ENCODE results near the gene OPA3. TPM values are rescaled to one million over a fixed set of nuclear protein-coding genes. Genes with fewer than 3 reads are reported as not detected.

OPA3 gene
- polyA plus RNA-seq, 1 donor from 2014 or later = 6.0 TPM

- Histone ChIP-seq H3K4me3 (ENCODE audit: low read length) (no peak overlapping the region), H3K27ac (ENCODE audit: low read length) (no peak overlapping the region), H3K9ac (ENCODE audit: low read length) (no peak overlapping the region), H4K20me1 (ENCODE audit: insufficient read depth) (no peaks in the 10 kb centered on the region), H3K36me3 (ENCODE audit: insufficient read depth, low read length) (no peaks in the 10 kb centered on the region), H2AFZ (ENCODE audit: low read depth, low read length) (no peak overlapping the region), H3K4me2 (ENCODE audit: low read length) (no peak overlapping the region), H3F3A (ENCODE audit: insufficient read depth, low read length, poor library complexity, severe bottlenecking) (no peaks in the 10 kb centered on the region), H3K79me2 (replicated peaks; ENCODE audit: insufficient read depth, low read length) (no peaks in the 10 kb centered on the region), H3K9me3 (ENCODE audit: low read length) (no peaks in the 10 kb centered on the region), H3K27me3 (ENCODE audit: insufficient read depth, low read depth, low read length) (no peaks in the 10 kb centered on the region), H3K9me2 (ENCODE audit: insufficient read depth, low read length) (no peaks in the 10 kb centered on the region)
- TF ChIP-seq, protein P1, sequence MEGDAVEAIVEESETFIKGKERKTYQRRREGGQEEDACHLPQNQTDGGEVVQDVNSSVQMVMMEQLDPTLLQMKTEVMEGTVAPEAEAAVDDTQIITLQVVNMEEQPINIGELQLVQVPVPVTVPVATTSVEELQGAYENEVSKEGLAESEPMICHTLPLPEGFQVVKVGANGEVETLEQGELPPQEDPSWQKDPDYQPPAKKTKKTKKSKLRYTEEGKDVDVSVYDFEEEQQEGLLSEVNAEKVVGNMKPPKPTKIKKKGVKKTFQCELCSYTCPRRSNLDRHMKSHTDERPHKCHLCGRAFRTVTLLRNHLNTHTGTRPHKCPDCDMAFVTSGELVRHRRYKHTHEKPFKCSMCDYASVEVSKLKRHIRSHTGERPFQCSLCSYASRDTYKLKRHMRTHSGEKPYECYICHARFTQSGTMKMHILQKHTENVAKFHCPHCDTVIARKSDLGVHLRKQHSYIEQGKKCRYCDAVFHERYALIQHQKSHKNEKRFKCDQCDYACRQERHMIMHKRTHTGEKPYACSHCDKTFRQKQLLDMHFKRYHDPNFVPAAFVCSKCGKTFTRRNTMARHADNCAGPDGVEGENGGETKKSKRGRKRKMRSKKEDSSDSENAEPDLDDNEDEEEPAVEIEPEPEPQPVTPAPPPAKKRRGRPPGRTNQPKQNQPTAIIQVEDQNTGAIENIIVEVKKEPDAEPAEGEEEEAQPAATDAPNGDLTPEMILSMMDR (IDR thresholded peaks at IDR 0.05; ENCODE audit: poor library complexity, severe bottlenecking) = no peak
- TF ChIP-seq MXI1 (conservative IDR thresholded peaks at IDR 0.05; ENCODE audit: poor library complexity, severe bottlenecking) = no peak
- no peak for TF ChIP-seq SMC3 (conservative IDR thresholded peaks at IDR 0.05; ENCODE audit: poor library complexity)
- TF ChIP-seq, protein P2, sequence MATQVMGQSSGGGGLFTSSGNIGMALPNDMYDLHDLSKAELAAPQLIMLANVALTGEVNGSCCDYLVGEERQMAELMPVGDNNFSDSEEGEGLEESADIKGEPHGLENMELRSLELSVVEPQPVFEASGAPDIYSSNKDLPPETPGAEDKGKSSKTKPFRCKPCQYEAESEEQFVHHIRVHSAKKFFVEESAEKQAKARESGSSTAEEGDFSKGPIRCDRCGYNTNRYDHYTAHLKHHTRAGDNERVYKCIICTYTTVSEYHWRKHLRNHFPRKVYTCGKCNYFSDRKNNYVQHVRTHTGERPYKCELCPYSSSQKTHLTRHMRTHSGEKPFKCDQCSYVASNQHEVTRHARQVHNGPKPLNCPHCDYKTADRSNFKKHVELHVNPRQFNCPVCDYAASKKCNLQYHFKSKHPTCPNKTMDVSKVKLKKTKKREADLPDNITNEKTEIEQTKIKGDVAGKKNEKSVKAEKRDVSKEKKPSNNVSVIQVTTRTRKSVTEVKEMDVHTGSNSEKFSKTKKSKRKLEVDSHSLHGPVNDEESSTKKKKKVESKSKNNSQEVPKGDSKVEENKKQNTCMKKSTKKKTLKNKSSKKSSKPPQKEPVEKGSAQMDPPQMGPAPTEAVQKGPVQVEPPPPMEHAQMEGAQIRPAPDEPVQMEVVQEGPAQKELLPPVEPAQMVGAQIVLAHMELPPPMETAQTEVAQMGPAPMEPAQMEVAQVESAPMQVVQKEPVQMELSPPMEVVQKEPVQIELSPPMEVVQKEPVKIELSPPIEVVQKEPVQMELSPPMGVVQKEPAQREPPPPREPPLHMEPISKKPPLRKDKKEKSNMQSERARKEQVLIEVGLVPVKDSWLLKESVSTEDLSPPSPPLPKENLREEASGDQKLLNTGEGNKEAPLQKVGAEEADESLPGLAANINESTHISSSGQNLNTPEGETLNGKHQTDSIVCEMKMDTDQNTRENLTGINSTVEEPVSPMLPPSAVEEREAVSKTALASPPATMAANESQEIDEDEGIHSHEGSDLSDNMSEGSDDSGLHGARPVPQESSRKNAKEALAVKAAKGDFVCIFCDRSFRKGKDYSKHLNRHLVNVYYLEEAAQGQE (IDR thresholded peaks at IDR 0.05; ENCODE audit: borderline replicate concordance) = no peak
- TF ChIP-seq EZH2 (IDR thresholded peaks at IDR 0.05; ENCODE audit: borderline replicate concordance, insufficient read depth, low read length, poor library complexity, severe bottlenecking) = no peak
- TF ChIP-seq EP300 (conservative IDR thresholded peaks at IDR 0.05; ENCODE audit: poor library complexity, severe bottlenecking) = no peak
- no peak for TF ChIP-seq TAF1 (IDR thresholded peaks at IDR 0.05; ENCODE audit: low read depth)
- no peak for TF ChIP-seq POLR2AphosphoS5 (IDR thresholded peaks at IDR 0.05)
- TF ChIP-seq RAD21 (conservative IDR thresholded peaks at IDR 0.05) = no peak
Observed at GRCh38 chr19:45517238-45517637, 67.4 kb downstream of the OPA3 start.

DNA sequence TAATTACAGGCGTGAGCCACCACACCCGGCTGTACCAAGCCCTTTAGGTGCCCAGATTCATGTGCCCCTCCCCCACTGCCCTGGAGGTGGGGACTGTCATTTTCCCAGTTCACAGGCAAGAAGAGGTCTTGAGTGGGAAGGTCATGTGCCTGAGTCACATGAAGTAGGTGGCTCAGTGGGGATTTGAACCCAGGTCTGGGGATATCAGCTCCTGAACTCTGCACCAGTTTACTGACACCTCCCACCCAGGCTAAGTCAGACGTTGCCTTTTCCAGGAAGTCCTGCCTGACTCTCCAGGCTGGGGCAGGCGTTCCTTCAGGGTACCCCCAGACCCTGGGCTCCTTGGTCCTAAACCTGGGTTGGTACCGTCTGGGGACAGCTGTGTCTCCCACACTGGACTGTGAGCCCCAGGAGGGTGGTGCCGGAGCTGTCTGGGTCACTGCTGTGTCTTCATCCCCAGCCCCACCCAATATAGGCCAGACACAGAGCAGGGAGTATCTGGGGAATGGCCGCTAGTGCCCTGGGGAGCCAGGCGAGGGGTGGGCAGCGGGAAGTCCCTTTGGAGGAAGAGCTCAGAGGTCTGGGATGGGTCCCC is 68.7 kb downstream of the OPA3 start:
- Histone ChIP-seq H3K4me2 (ENCODE audit: low read length) (no peak overlapping the region), H2AFZ (ENCODE audit: low read depth, low read length) (no peak overlapping the region), H3K9me2 (ENCODE audit: insufficient read depth, low read length) (no peaks in the 10 kb centered on the region), H3K4me3 (ENCODE audit: low read length) (no peak overlapping the region), H3K79me2 (replicated peaks; ENCODE audit: insufficient read depth, low read length) (no peaks in the 10 kb centered on the region), H3K9me3 (ENCODE audit: low read length) (no peaks in the 10 kb centered on the region), H3F3A (ENCODE audit: insufficient read depth, low read length, poor library complexity, severe bottlenecking) (no peaks in the 10 kb centered on the region), H3K27me3 (ENCODE audit: insufficient read depth, low read depth, low read length) (no peaks in the 10 kb centered on the region), H3K9ac (ENCODE audit: low read length) (no peak overlapping the region), H3K27ac (ENCODE audit: low read length) (no peak overlapping the region), H3K36me3 (ENCODE audit: insufficient read depth, low read length) (no peaks in the 10 kb centered on the region), H4K20me1 (ENCODE audit: insufficient read depth) (no peaks in the 10 kb centered on the region)
- TF ChIP-seq EZH2 (IDR thresholded peaks at IDR 0.05; ENCODE audit: borderline replicate concordance, insufficient read depth, low read length, poor library complexity, severe bottlenecking) = no peak

Data from neural cell (in vitro differentiated cells).